Fibroblast of lung (primary cell): Measurements from ENCODE around the gene LAMC3.

ENCODE experiments used
- EZH2 ChIP-seq: IDR thresholded peaks from 2 replicates; pipeline ENCODE4 v1.5.1; 2012; ENCODE audit warnings: low read length, control low read depth, mild to moderate bottlenecking; ENCODE audit errors: missing control alignments
- TF ChIP-seq, protein P1 (sequence below), 2 donors: IDR thresholded peaks in 1 of 2; conservative IDR thresholded peaks in 1 of 2; 1 replicate in 1 of 2; 2 replicates in 1 of 2; pipeline ENCODE4 v1.5.1; 2011 to 2012; ENCODE audit warnings: low read length in 2 of 2, control low read depth in 1 of 2, inconsistent platforms in 1 of 2, low read depth in 1 of 2, mild to moderate bottlenecking in 1 of 2

DNA sequence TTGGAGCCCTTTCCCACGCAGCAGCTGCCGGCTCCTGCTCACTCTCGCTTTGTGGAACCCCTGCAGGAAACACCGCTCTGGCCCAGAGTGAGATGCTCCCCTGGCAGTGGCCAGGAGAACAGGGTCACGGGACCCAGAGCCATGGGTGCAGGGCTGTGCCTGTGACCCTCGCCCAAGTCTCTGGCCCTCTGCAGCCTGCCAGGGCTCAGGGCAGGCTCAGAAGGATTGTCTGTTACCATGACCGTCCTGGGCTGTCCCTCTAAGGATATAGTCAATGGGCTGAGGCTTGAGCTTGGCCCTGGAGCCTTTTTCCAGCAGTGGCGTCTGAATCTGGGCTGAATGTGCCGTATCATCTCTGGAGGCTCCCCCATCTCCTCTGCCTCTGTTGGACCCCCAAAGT lies 58.7 kb downstream of the LAMC3 start:
- TF ChIP-seq, protein P1, sequence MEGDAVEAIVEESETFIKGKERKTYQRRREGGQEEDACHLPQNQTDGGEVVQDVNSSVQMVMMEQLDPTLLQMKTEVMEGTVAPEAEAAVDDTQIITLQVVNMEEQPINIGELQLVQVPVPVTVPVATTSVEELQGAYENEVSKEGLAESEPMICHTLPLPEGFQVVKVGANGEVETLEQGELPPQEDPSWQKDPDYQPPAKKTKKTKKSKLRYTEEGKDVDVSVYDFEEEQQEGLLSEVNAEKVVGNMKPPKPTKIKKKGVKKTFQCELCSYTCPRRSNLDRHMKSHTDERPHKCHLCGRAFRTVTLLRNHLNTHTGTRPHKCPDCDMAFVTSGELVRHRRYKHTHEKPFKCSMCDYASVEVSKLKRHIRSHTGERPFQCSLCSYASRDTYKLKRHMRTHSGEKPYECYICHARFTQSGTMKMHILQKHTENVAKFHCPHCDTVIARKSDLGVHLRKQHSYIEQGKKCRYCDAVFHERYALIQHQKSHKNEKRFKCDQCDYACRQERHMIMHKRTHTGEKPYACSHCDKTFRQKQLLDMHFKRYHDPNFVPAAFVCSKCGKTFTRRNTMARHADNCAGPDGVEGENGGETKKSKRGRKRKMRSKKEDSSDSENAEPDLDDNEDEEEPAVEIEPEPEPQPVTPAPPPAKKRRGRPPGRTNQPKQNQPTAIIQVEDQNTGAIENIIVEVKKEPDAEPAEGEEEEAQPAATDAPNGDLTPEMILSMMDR (conservative IDR thresholded peaks at IDR 0.05 in 1 of 2, IDR thresholded peaks at IDR 0.05 in 1 of 2; ENCODE audit: low read depth in 1 of 2, low read length in 2 of 2): no peak
- TF ChIP-seq EZH2: no peak
